Endothelial cell of umbilical vein (primary cell): ENCODE results near the gene SLC12A4.

Source experiments
- EZH2 ChIP-seq: IDR thresholded peaks from 2 replicates; pipeline ENCODE4 v1.6.1; 2012; ENCODE audit warnings: borderline replicate concordance, low read depth, mild to moderate bottlenecking, moderate library complexity, low read length, inconsistent platforms; ENCODE audit not compliant: severe bottlenecking
- TF ChIP-seq, protein P1 (sequence below), 2 donors: IDR thresholded peaks; 1 replicate in 1 of 2; 2 replicates in 1 of 2; pipeline ENCODE4 v1.5.1; 2011; ENCODE audit warnings: low read length in 2 of 2, mild to moderate bottlenecking in 2 of 2, moderate library complexity in 2 of 2, control low read depth in 1 of 2, inconsistent platforms in 1 of 2, low read depth in 1 of 2; ENCODE audit not compliant: insufficient read depth in 1 of 2; ENCODE audit errors: extremely low read depth in 1 of 2

- no peak for TF ChIP-seq EZH2
- TF ChIP-seq, protein P1, sequence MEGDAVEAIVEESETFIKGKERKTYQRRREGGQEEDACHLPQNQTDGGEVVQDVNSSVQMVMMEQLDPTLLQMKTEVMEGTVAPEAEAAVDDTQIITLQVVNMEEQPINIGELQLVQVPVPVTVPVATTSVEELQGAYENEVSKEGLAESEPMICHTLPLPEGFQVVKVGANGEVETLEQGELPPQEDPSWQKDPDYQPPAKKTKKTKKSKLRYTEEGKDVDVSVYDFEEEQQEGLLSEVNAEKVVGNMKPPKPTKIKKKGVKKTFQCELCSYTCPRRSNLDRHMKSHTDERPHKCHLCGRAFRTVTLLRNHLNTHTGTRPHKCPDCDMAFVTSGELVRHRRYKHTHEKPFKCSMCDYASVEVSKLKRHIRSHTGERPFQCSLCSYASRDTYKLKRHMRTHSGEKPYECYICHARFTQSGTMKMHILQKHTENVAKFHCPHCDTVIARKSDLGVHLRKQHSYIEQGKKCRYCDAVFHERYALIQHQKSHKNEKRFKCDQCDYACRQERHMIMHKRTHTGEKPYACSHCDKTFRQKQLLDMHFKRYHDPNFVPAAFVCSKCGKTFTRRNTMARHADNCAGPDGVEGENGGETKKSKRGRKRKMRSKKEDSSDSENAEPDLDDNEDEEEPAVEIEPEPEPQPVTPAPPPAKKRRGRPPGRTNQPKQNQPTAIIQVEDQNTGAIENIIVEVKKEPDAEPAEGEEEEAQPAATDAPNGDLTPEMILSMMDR (IDR thresholded peaks at IDR 0.05; ENCODE audit: extremely low read depth in 1 of 2, insufficient read depth in 1 of 2, low read depth in 1 of 2, low read length in 2 of 2): no peak
These were observed 45.7 kb downstream of the SLC12A4 start for GRCh38 chr16:67922740-67923139.
